Smooth muscle cell (in vitro differentiated cells): ENCODE results near the gene TLCD2. TPM values are rescaled to one million over a fixed set of nuclear protein-coding genes. Genes with fewer than 3 reads are reported as not detected.

Experiments used
- DNase-seq: peaks from one replicate; lab custom pipeline; 2025; ENCODE audit not compliant: unreplicated experiment; lab: John Stamatoyannopoulos, UW
- H2AFZ ChIP-seq: fragments of 200-600 bp; sonication (generic); 2 replicates; pipeline ENCODE4 v1.6.0; 2016; ENCODE audit warnings: antibody characterized with exemption, low read depth, mild to moderate bottlenecking
- H3F3A ChIP-seq: fragments of 200-600 bp; sonication (generic); 2 replicates; pipeline ENCODE4 v1.6.0; 2017; ENCODE audit warnings: antibody characterized with exemption, low read depth
- H3K27ac ChIP-seq: fragments of 200-600 bp; sonication (generic); 2 replicates; pipeline ENCODE4 v1.5.1; 2016; ENCODE audit warnings: low read depth, mild to moderate bottlenecking
- H3K27me3 ChIP-seq: fragments of 200-600 bp; sonication (generic); 2 replicates; pipeline ENCODE4 v1.6.1; 2016; ENCODE audit warnings: low read depth, mild to moderate bottlenecking
- H3K36me3 ChIP-seq: fragments of 200-600 bp; sonication (generic); 2 replicates; pipeline ENCODE4 v1.5.1; 2016; ENCODE audit warnings: low read depth
- H3K4me1 ChIP-seq: fragments of 200-600 bp; sonication (generic); 2 replicates; pipeline ENCODE4 v1.5.1; 2016; ENCODE audit warnings: low read depth
- H3K4me2 ChIP-seq: fragments of 200-600 bp; sonication (generic); 2 replicates; pipeline ENCODE4 v1.6.0; 2016; ENCODE audit warnings: mild to moderate bottlenecking
- H3K4me3 ChIP-seq: fragments of 200-600 bp; sonication (generic); 2 replicates; pipeline ENCODE4 v1.5.1; 2016; ENCODE audit warnings: mild to moderate bottlenecking
- H3K79me2 ChIP-seq: fragments of 200-600 bp; sonication (generic); 2 replicates; pipeline ENCODE4 v1.6.0; 2016; ENCODE audit warnings: low read depth, mild to moderate bottlenecking
- H3K9ac ChIP-seq: fragments of 200-600 bp; sonication (generic); 2 replicates; pipeline ENCODE4 v1.6.0; 2016; ENCODE audit warnings: low read depth
- H3K9me3 ChIP-seq: fragments of 200-600 bp; sonication (generic); replicated peaks from 2 replicates; pipeline ENCODE4 v1.5.1; 2016; ENCODE audit warnings: low read depth
- H4K20me1 ChIP-seq: fragments of 200-600 bp; sonication (generic); 2 replicates; pipeline ENCODE4 v1.6.0; 2016; ENCODE audit warnings: low read depth
- WGBS: methylation state at CpG from one replicate; pipeline ENCODE4 v1.1.7; 2016; ENCODE audit warnings: low lambda C conversion rate; 5-methylcytosine and 5-hydroxymethylcytosine counted together
- polyA plus RNA-seq: library from polyadenylated mRNA; unstranded; fragments of >200 nt; fragmentation: Nextera tagmentation; extraction: Ambion mirVana; gene quantifications from 2 replicates; pipeline ENCODE4 v1.2.1, GENCODE V29; 2016
- total RNA-seq: library from RNA; depleted of rRNA; stranded (reverse); fragments of >200 nt; gene quantifications from 2 replicates; pipeline ENCODE4 v1.2.3, GENCODE V29; 2014
- TF ChIP-seq, protein P1 (sequence below): fragments of 200-600 bp; sonication (generic); IDR thresholded peaks from 2 replicates; pipeline ENCODE4 v1.5.1; 2017; ENCODE audit warnings: borderline replicate concordance, mild to moderate bottlenecking, antibody characterized with exemption; ENCODE audit not compliant: insufficient read depth, poor library complexity, severe bottlenecking

TLCD2 gene
- total and polyA plus RNA-seq, 2 experiments from 2014 or later: 1.9 to 2.5 TPM

DNA sequence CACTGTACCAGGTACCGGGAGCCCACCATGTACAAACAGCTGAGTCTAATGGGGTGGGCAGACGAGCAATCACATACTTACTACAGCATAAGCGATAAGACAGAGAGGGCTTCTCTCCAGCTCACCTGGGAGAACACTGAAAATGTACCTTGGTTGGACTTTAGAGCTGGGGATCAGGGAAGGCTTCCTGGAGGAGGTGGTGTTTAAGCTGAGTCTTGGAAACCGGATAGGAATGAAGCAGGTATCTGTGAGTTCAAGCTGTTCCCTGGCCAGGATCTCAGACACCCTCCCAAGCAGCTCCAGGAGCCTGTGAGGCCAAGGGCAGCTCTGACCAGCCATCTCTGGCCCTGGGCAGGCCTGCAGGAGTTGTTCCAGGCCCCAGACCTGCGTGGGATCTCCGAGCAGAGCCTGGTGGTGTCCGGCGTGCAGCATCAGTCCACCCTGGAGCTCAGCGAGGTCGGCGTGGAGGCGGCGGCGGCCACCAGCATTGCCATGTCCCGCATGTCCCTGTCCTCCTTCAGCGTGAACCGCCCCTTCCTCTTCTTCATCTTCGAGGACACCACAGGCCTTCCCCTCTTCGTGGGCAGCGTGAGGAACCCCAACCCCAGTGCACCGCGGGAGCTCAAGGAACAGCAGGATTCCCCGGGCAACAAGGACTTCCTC, 43.7 kb upstream of the TLCD2 start:
- H3K9ac ChIP-seq: no peak overlapping the region
- H3K36me3 ChIP-seq: no peaks in the 10 kb centered on the region
- no peaks in the 10 kb centered on the region for H4K20me1 ChIP-seq
- no peak overlapping the region for H2AFZ ChIP-seq
- peaks cover 9% of the 10 kb centered on the region for H3K4me1 ChIP-seq
- H3F3A ChIP-seq: no peaks in the 10 kb centered on the region
- H3K4me3 ChIP-seq: no peak overlapping the region
- TF ChIP-seq, protein P1, sequence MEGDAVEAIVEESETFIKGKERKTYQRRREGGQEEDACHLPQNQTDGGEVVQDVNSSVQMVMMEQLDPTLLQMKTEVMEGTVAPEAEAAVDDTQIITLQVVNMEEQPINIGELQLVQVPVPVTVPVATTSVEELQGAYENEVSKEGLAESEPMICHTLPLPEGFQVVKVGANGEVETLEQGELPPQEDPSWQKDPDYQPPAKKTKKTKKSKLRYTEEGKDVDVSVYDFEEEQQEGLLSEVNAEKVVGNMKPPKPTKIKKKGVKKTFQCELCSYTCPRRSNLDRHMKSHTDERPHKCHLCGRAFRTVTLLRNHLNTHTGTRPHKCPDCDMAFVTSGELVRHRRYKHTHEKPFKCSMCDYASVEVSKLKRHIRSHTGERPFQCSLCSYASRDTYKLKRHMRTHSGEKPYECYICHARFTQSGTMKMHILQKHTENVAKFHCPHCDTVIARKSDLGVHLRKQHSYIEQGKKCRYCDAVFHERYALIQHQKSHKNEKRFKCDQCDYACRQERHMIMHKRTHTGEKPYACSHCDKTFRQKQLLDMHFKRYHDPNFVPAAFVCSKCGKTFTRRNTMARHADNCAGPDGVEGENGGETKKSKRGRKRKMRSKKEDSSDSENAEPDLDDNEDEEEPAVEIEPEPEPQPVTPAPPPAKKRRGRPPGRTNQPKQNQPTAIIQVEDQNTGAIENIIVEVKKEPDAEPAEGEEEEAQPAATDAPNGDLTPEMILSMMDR: no peak
- H3K27me3 ChIP-seq: no peaks in the 10 kb centered on the region
- no peaks in the 10 kb centered on the region for H3K9me3 ChIP-seq
- 94% methylated on average over 23 of the region's 23 CpGs for WGBS
- no peak for DNase-seq
- H3K27ac ChIP-seq: no peak overlapping the region
- H3K4me2 ChIP-seq: no peak overlapping the region
- H3K79me2 ChIP-seq: no peaks in the 10 kb centered on the region

DNA sequence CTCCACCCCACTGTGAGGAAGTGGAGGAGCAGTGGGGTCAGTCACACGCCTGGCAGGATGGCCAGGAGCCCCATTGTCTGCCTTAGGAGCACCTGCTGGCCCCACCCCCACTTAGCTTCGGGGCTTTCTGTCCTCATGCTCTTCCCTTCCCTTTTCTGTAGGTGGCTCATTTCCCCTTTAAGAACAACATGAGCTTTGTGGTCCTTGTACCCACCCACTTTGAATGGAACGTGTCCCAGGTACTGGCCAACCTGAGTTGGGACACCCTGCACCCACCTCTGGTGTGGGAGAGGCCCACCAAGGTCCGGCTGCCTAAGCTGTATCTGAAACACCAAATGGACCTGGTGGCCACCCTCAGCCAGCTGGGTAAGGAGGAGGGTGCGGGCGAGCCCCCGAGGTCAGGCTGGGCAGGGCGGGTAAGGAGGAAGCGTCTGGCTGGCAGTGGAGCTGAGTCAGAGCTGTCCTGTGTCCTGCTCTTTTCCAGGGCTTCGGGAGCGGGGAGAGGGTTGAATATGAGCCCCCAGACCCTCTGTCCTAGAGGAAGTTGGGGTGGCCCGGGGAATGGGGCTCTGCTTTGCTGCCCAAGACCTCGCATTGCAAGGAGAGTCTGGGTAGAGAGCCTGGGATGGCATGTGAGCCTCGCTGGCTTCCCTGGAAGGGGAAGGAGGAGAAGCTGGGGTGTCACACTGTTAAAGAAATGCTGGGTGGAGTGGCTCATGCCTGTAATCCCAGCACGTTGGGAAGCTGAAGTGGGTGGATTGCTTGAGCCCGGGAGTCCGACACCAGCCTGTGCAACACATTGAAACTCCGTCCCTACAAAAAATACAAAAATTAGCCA, 42.5 kb upstream of the TLCD2 start:
- H3K4me2 ChIP-seq: peak overlapping the region; percentile 0
- H3F3A ChIP-seq: no peaks in the 10 kb centered on the region
- TF ChIP-seq, protein P1: no peak
- peaks cover 9% of the 10 kb centered on the region for H3K4me1 ChIP-seq
- no peaks in the 10 kb centered on the region for H3K36me3 ChIP-seq
- H3K9me3 ChIP-seq: no peaks in the 10 kb centered on the region
- H3K27ac ChIP-seq: no peak overlapping the region
- H3K27me3 ChIP-seq: no peaks in the 10 kb centered on the region
- H2AFZ ChIP-seq: no peak overlapping the region
- H3K79me2 ChIP-seq: no peaks in the 10 kb centered on the region
- WGBS: 53% methylated on average over 17 of the region's 18 CpGs
- no peak overlapping the region for H3K4me3 ChIP-seq
- no peaks in the 10 kb centered on the region for H4K20me1 ChIP-seq
- H3K9ac ChIP-seq: no peak overlapping the region
- DNase-seq: no peak

DNA sequence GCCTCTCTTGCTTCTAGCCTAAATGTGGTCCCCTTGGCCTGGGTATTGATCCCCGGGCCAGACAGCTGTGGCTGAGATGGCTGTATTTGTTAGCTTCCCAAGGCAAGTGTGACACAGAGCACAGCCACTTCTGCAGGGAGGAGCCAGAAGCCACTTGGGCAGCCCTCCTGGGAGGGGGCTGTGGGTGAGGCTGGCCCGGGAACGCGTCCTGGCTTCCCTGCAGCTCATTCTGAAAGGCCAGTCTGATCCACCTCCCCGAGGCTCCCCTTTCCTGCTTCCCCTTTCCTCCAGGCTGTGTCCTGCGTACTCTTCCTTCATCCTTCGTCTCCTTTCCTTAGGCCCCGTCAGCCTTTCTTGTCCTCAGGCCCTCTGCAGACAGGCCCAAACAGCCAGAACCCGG, 40.5 kb upstream of the TLCD2 start:
- DNase-seq: no peak
- 57% methylated on average over 8 of the region's 9 CpGs for WGBS
- TF ChIP-seq, protein P1: no peak

More for the DNA sequence above, 40.5 kb upstream of the TLCD2 start:
- Histone ChIP-seq H3K4me2 (no peak overlapping the region), H3F3A (no peaks in the 10 kb centered on the region), H3K36me3 (no peaks in the 10 kb centered on the region), H3K9me3 (no peaks in the 10 kb centered on the region), H3K27ac (no peak overlapping the region), H3K4me3 (no peak overlapping the region), H3K79me2 (no peaks in the 10 kb centered on the region), H4K20me1 (no peaks in the 10 kb centered on the region), H3K27me3 (no peaks in the 10 kb centered on the region), H2AFZ (no peak overlapping the region), H3K4me1 (peaks cover 9% of the 10 kb centered on the region), H3K9ac (no peak overlapping the region)
